A549 treated with dexamethasone at 1 μM for 4 hours (cell line): ENCODE measurements around the gene CRYZ. TPM values are rescaled to one million over a fixed set of nuclear protein-coding genes. Genes with fewer than 3 reads are reported as not detected.

ENCODE experiments used
- total RNA-seq: library from RNA; stranded (reverse); fragments of 200-300 nt; extraction: Qiagen RNA extraction; gene quantifications from 5 replicates; pipeline ENCODE4 v1.2.3, GENCODE V29; 2022

Gene CRYZ, protein sequence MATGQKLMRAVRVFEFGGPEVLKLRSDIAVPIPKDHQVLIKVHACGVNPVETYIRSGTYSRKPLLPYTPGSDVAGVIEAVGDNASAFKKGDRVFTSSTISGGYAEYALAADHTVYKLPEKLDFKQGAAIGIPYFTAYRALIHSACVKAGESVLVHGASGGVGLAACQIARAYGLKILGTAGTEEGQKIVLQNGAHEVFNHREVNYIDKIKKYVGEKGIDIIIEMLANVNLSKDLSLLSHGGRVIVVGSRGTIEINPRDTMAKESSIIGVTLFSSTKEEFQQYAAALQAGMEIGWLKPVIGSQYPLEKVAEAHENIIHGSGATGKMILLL
- total RNA-seq = 78.6 to 93.9 TPM (median 84.4 TPM) in 5 replicates

DNA sequence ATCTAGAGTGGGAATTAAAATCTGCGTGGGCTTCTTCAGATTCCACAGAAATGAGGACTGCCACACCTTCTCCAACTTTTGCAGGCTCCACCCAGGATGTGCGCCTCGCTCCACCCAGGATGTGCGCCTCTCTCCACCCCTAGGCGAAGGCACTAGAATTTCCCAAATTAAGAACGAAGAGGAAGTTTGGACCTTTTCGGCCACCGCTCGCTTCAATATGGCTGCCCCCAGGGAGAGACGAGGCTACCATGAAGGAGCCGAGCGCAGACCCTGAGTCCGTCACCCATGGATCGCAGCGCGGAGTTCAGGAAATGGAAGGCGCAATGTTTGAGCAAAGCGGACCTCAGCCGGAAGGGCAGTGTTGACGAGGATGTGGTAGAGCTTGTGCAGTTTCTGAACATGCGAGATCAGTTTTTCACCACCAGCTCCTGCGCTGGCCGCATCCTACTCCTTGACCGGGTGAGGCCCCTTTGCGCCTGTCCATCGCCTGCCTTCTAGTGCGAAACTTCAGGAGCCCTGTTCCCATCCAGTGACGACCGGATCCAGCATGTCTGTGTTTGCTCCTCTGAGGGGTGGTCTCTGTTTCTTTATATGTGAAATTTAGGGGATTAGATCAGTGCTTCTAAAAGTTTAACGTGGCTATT, at the start of gene CRYZ, which contains the start of gene TYW3:
Gene CRYZ, minus strand, starts transcription at position 91 of the 644 bp plus-strand sequence. CDS start 8,229 bp downstream, outside the sequence.
Gene TYW3, plus strand, starts transcription at position 193 of the 644 bp plus-strand sequence. Its CDS starts 93 bp downstream, at position 286.

GRCh38 chr1:74673351-74674111, 59.3 kb downstream of the CRYZ start, which contains the start of gene ERICH3:
TSS of gene ERICH3 (minus strand) at chr1:74673792. CDS start at chr1:74673519, 273 bp downstream.

Other genes with a start within 250 kb of the CRYZ start
- gene LRRC53, start 220.4 kb downstream of the CRYZ start, total RNA-seq = not detected in 5 replicates
- gene ERICH3, start 59.3 kb downstream of the CRYZ start, total RNA-seq = not detected in 5 replicates
- 14.7 to 20.5 TPM (median 18.2 TPM) in 5 replicates for gene TYW3, start 102 bp upstream of the CRYZ start, total RNA-seq